Cardiac muscle cell (in vitro differentiated cells and primary cell): ENCODE measurements around the gene DTWD1. TPM values are rescaled to one million over a fixed set of nuclear protein-coding genes. Genes with fewer than 3 reads are reported as not detected.

Experiments used
- DNase-seq, 2 donors: peaks; one replicate each; pipeline versions ENCODE4 v3.0.0 to v3.0.0-alpha.2; 2010 to 2017; ENCODE audit warnings: low read depth in 1 of 2, low spot score in 1 of 2
- H3K27ac ChIP-seq: fragments of 200-600 bp; sonication (generic); 2 replicates; pipeline ENCODE4 v1.5.1; 2016
- H3K27me3 ChIP-seq: fragments of 200-600 bp; sonication (generic); 2 replicates; pipeline ENCODE4 v1.6.0; 2016; ENCODE audit warnings: control low read depth
- H3K36me3 ChIP-seq: fragments of 200-600 bp; sonication (generic); 2 replicates; pipeline ENCODE4 v1.5.1; 2016; ENCODE audit warnings: control low read depth
- H3K4me1 ChIP-seq: fragments of 200-600 bp; sonication (generic); 2 replicates; pipeline ENCODE4 v1.8.1; 2017; ENCODE audit warnings: low read depth, mild to moderate bottlenecking, mixed run types
- H3K4me3 ChIP-seq: fragments of 200-600 bp; sonication (generic); 2 replicates; pipeline ENCODE4 v1.5.1; 2016; ENCODE audit warnings: mild to moderate bottlenecking
- H3K9me3 ChIP-seq: fragments of 200-600 bp; sonication (generic); 2 replicates; pipeline ENCODE4 v1.5.1; 2017; ENCODE audit warnings: low read depth, mild to moderate bottlenecking, control low read depth
- CTCF ChIP-seq: IDR thresholded peaks from 2 replicates; pipeline ENCODE4 v1.5.1; 2012; ENCODE audit warnings: low read depth, mild to moderate bottlenecking, low read length
- polyA plus RNA-seq: library from polyadenylated mRNA; unstranded; fragments of >200 nt; fragmentation: Nextera tagmentation; extraction: Ambion mirVana; gene quantifications from 2 replicates; pipeline ENCODE4 v1.2.1, GENCODE V29; 2016
- total RNA-seq: library from RNA; depleted of rRNA; stranded (reverse); fragments of >200 nt; gene quantifications from 2 replicates; pipeline ENCODE4 v1.2.3, GENCODE V29; 2016

DTWD1 gene
- total and polyA plus RNA-seq, 2 experiments from 2014 or later, result 6.7 to 23.5 TPM

GRCh38 chr15:49645941-49646340, 25.1 kb downstream of the DTWD1 start:
- no peak overlapping the region for H3K4me3 ChIP-seq
- no peaks in the 10 kb centered on the region for H3K27me3 ChIP-seq
- no peak for TF ChIP-seq CTCF
- H3K9me3 ChIP-seq, result no peaks in the 10 kb centered on the region
- no peak overlapping the region for H3K27ac ChIP-seq
- no peaks in the 10 kb centered on the region for H3K4me1 ChIP-seq
- peak in 1 of 2 donors; percentile 54 for DNase-seq
- H3K36me3 ChIP-seq, result peaks cover 4% of the 10 kb centered on the region

GRCh38 chr15:49646891-49647290, 26.0 kb downstream of the DTWD1 start:
- TF ChIP-seq CTCF, result no peak
- no peak for DNase-seq
- H3K4me1 ChIP-seq, result no peaks in the 10 kb centered on the region
- no peak overlapping the region for H3K4me3 ChIP-seq
- no peak overlapping the region for H3K27ac ChIP-seq
- no peaks in the 10 kb centered on the region for H3K9me3 ChIP-seq
- peaks cover 4% of the 10 kb centered on the region for H3K36me3 ChIP-seq
- H3K27me3 ChIP-seq, result no peaks in the 10 kb centered on the region

DNA sequence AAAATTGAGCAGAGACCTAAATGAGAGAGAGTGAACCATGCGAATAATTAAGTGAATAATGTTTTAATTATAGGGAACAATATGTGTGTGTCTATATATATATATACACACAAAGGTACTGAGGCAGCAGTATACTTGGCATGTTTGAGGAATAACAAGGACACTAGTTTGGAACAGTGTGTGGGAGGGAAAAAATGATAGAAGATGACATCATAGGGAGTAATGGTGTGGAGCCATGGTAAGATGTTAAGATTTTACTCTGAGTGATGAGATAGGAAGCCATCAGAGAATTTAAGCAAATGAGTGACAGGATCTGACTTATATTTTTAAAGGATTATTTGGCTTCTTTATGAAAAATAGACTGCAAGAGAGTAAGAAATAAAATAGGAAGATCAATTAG, 29.1 kb downstream of the DTWD1 start:
- Histone ChIP-seq H3K36me3 (no peaks in the 10 kb centered on the region), H3K4me3 (no peak overlapping the region), H3K9me3 (no peaks in the 10 kb centered on the region), H3K4me1 (no peaks in the 10 kb centered on the region), H3K27ac (no peak overlapping the region), H3K27me3 (no peaks in the 10 kb centered on the region)
- no peak for DNase-seq
- TF ChIP-seq CTCF, result no peak

- TF ChIP-seq CTCF, result no peak
- no peak overlapping the region for H3K27ac ChIP-seq
These were observed 29.8 kb downstream of the DTWD1 start for GRCh38 chr15:49650676-49651075.

GRCh38 chr15:49652922-49653321, 32.1 kb downstream of the DTWD1 start:
- Histone ChIP-seq H3K4me1 (no peaks in the 10 kb centered on the region), H3K27me3 (no peaks in the 10 kb centered on the region), H3K4me3 (no peak overlapping the region), H3K9me3 (no peaks in the 10 kb centered on the region), H3K27ac (no peak overlapping the region), H3K36me3 (no peaks in the 10 kb centered on the region)
- no peak for DNase-seq
- no peak for TF ChIP-seq CTCF

More at GRCh38 chr15:49650676-49651075, 29.8 kb downstream of the DTWD1 start:
- Histone ChIP-seq H3K4me1 (no peaks in the 10 kb centered on the region), H3K9me3 (no peaks in the 10 kb centered on the region), H3K27me3 (no peaks in the 10 kb centered on the region), H3K4me3 (no peak overlapping the region), H3K36me3 (no peaks in the 10 kb centered on the region)
- DNase-seq, result no peak

GRCh38 chr15:49656734-49657133, 35.9 kb downstream of the DTWD1 start:
- TF ChIP-seq CTCF, result no peak
- no peaks in the 10 kb centered on the region for H3K4me1 ChIP-seq
- no peaks in the 10 kb centered on the region for H3K27me3 ChIP-seq
- H3K36me3 ChIP-seq, result no peaks in the 10 kb centered on the region
- H3K9me3 ChIP-seq, result no peaks in the 10 kb centered on the region
- H3K27ac ChIP-seq, result no peak overlapping the region
- no peak for DNase-seq
- no peak overlapping the region for H3K4me3 ChIP-seq
